GM12878 (cell line): ENCODE results near the gene KIF23. TPM values are rescaled to one million over a fixed set of nuclear protein-coding genes. Genes with fewer than 3 reads are reported as not detected.
"Not testable (repeated sequence)": the region's sequence is repeated elsewhere in the genome, so short reads cannot be mapped to it uniquely, and the experiment has no call there.

ENCODE experiments used
- ATAC-seq: fragments of 200-7000 bp; cut with Tn5 transposase; 3 replicates; pipeline ENCODE4 v1.9.1; 2020; ENCODE audit warnings: mild to moderate bottlenecking, moderate library complexity
- BruUV-seq: library from RNA; stranded (reverse); fragments of 400-500 nt; replicated peaks from 2 replicates; lab custom pipeline; 2021; lab: Mats Ljungman, UMichigan
- CTCF ChIA-PET: fragments of 300-600 bp; sonication (Branson Sonifier 250); formaldehyde crosslinking; extraction: SDS; loops from one replicate; lab custom pipeline; 2021; ENCODE audit warnings: inconsistent platforms; lab: Yijun Ruan, JAX
- POLR2A ChIA-PET: fragments of 350-600 bp; formaldehyde crosslinking; extraction: SDS; loops from one replicate; lab custom pipeline; 2021; ENCODE audit warnings: inconsistent platforms; lab: Charles Lee
- RAD21 ChIA-PET: fragments of 300-600 bp; sonication (Branson Sonifier 250); formaldehyde crosslinking; loops from one replicate; lab custom pipeline; 2023; ENCODE audit warnings: antibody characterized with exemption; ENCODE audit not compliant: unreplicated experiment; lab: Charles Lee
- SMC1A ChIA-PET: fragments of 300-600 bp; sonication (Branson Sonifier 250); formaldehyde crosslinking; loops from one replicate; lab custom pipeline; 2023; ENCODE audit not compliant: unreplicated experiment, uncharacterized antibody; lab: Charles Lee
- DNase-seq: peaks from one replicate; pipeline ENCODE4 v3.0.0-alpha.2; 2011; ENCODE audit warnings: low read depth, low spot score
- FAIRE-seq: peaks from 3 replicates; lab custom pipeline; 2011; peaks lifted over from hg19 to GRCh38; lab: Jason Lieb, UNC
- H2AFZ ChIP-seq: 2 replicates; pipeline ENCODE4 v1.6.0; 2011; ENCODE audit warnings: low read depth, low read length, control low read depth; ENCODE audit not compliant: control insufficient read depth
- H3K27ac ChIP-seq: 2 replicates; pipeline ENCODE4 v1.5.1; 2011; ENCODE audit warnings: control low read depth; ENCODE audit not compliant: control insufficient read depth, insufficient read depth
- H3K27me3 ChIP-seq, 2 experiments: replicated peaks in 1 of 2; 2 replicates each; pipeline versions ENCODE4 v1.6.0 to v1.6.1; 2011; ENCODE audit warnings: low read length in 1 of 2; ENCODE audit not compliant: control insufficient read depth in 2 of 2, insufficient read depth in 2 of 2
- H3K36me3 ChIP-seq, 2 experiments: 2 replicates each; pipeline ENCODE4 v1.5.1; 2011; ENCODE audit warnings: low read length in 1 of 2; ENCODE audit not compliant: control insufficient read depth in 2 of 2, insufficient read depth in 2 of 2
- H3K4me1 ChIP-seq: 2 replicates; pipeline ENCODE4 v1.6.1; 2011; ENCODE audit warnings: mild to moderate bottlenecking, low read length, moderate library complexity, mixed read lengths; ENCODE audit not compliant: control insufficient read depth, insufficient read depth
- H3K4me2 ChIP-seq: 2 replicates; pipeline ENCODE4 v1.6.0; 2011; ENCODE audit warnings: control low read depth; ENCODE audit not compliant: control insufficient read depth, insufficient read depth
- H3K4me3 ChIP-seq: fragments of 200-600 bp; sonication (generic); 2 replicates; pipeline ENCODE4 v1.5.1; 2016
- H3K79me2 ChIP-seq: 2 replicates; pipeline ENCODE4 v1.6.0; 2011; ENCODE audit warnings: low read length; ENCODE audit not compliant: control insufficient read depth, insufficient read depth
- H3K9ac ChIP-seq: 2 replicates; pipeline ENCODE4 v1.8.0; 2011; ENCODE audit warnings: low read length, control low read depth, mixed read lengths; ENCODE audit not compliant: control insufficient read depth, insufficient read depth
- H3K9me3 ChIP-seq: replicated peaks from 3 replicates; pipeline ENCODE4 v1.5.1; 2011; ENCODE audit warnings: mild to moderate bottlenecking, low read length; ENCODE audit not compliant: control insufficient read depth, insufficient read depth
- H4K20me1 ChIP-seq: 2 replicates; pipeline ENCODE4 v1.6.0; 2011; ENCODE audit not compliant: control insufficient read depth, insufficient read depth
- BCL3 ChIP-seq: IDR thresholded peaks from 2 replicates; pipeline ENCODE4 v1.6.1; 2011; ENCODE audit warnings: borderline replicate concordance, low read depth, mild to moderate bottlenecking, moderate library complexity, low read length; ENCODE audit not compliant: insufficient read depth, poor library complexity, severe bottlenecking
- JUND ChIP-seq: IDR thresholded peaks from 2 replicates; pipeline ENCODE4 v1.6.1; 2012; ENCODE audit warnings: low read depth, mild to moderate bottlenecking, low read length, improper control_type of control experiment, moderate library complexity
- PRDM15 ChIP-seq: fragments of 450-650 bp; formaldehyde crosslinking; IDR thresholded peaks from 2 replicates; pipeline ENCODE4 v1.4.0; 2020; ENCODE audit warnings: mild to moderate bottlenecking, moderate library complexity
- RUNX3 ChIP-seq: IDR thresholded peaks from 2 replicates; pipeline ENCODE4 v1.6.1; 2012; ENCODE audit warnings: low read length, inconsistent platforms
- SIN3A ChIP-seq: IDR thresholded peaks from 2 replicates; pipeline ENCODE4 v1.6.1; 2012; ENCODE audit warnings: low read depth, low read length, improper control_type of control experiment
- SMARCA5 ChIP-seq: fragments of 450-650 bp; IDR thresholded peaks from 2 replicates; pipeline ENCODE4 v1.6.1; 2017; ENCODE audit warnings: mild to moderate bottlenecking
- SUPT20H ChIP-seq: IDR thresholded peaks from 2 replicates; pipeline ENCODE4 v1.6.1; 2011; ENCODE audit warnings: low read depth, mild to moderate bottlenecking, low read length, moderate library complexity, borderline replicate concordance; ENCODE audit not compliant: control insufficient read depth
- ZSCAN29 ChIP-seq: fragments of 450-650 bp; IDR thresholded peaks from 2 replicates; pipeline ENCODE4 v1.6.1; 2017; ENCODE audit warnings: mild to moderate bottlenecking, moderate library complexity
- WGBS: methylation state at CpG from one replicate; pipeline ENCODE4 v1.1.6; 2016; ENCODE audit warnings: low lambda C conversion rate; ENCODE audit not compliant: insufficient replicate concordance, insufficient coverage; ENCODE audit errors: missing lambda C conversion rate; 5-methylcytosine and 5-hydroxymethylcytosine counted together
- in situ Hi-C: fragments of 300-500 bp; cut with MboI; formaldehyde crosslinking; loops from 9 replicates; pipeline ENCODE4 v1.14.3; 2018; ENCODE audit warnings: mixed read lengths
- intact Hi-C: fragments of 100-400 bp; cut with micrococcal nuclease; formaldehyde crosslinking; loops from one replicate; pipeline ENCODE4 v1.14.2; 2022; ENCODE audit not compliant: unreplicated experiment
- polyA plus RNA-seq, 11 experiments: library from polyadenylated mRNA; depleted of rRNA in 4 of 11; unstranded in 6 of 11; stranded (reverse) in 5 of 11; fragments of >200 nt; fragmentation: Nextera tagmentation in 4 of 11; fragmentation: Illumina TruSeq in 1 of 11; extraction: Ambion mirVana in 4 of 11; extraction: Trizol in 1 of 11; gene quantifications; 1 replicate in 1 of 11; 2 replicates in 10 of 11; pipeline versions ENCODE4 v1.2.1 to v1.2.3, GENCODE V29; 2011 to 2016; ENCODE audit warnings: inconsistent platforms in 2 of 11, missing spikeins in 2 of 11, low read depth in 1 of 11
- total RNA-seq, 4 experiments: library from RNA; depleted of rRNA in 3 of 4; stranded (reverse); fragments of >200 nt in 3 of 4; fragmentation: Illumina TruSeq in 1 of 4; extraction: Trizol in 1 of 4; gene quantifications; 2 replicates each; pipeline versions ENCODE4 v1.2.1 to v1.2.3, GENCODE V29; 2013 to 2021

The KIF23 gene
- total and polyA plus RNA-seq, 10 of the 15 experiments (the other 5 are each of a cell fraction or from before 2014, with no cell fraction given), result 28.0 to 62.5 (median 46.6) TPM

- SMC1A ChIA-PET, FAIRE-seq, BruUV-seq, H3K4me1 ChIP-seq, H3K4me2 ChIP-seq, H3K27me3 ChIP-seq, H3K9ac ChIP-seq, H3K4me3 ChIP-seq, RAD21 ChIA-PET, POLR2A ChIA-PET, H2AFZ ChIP-seq, ATAC-seq, H3K79me2 ChIP-seq, DNase-seq, intact Hi-C loops, H4K20me1 ChIP-seq, H3K36me3 ChIP-seq, H3K9me3 ChIP-seq, H3K27ac ChIP-seq, in situ Hi-C loops: not testable (repeated sequence)
- 56% methylated on average over 13 of the region's 18 CpGs for WGBS
- CTCF ChIA-PET, result interaction anchor here (1.4 kb wide), 1 partner anchor 10 kb away, joined by 4 read pairs; no protein-coding TSS in a partner anchor
Observed at GRCh38 chr15:69384066-69384465, 30.1 kb upstream of the KIF23 start.

- Histone ChIP-seq H3K27ac (no peak overlapping the region), H3K4me2 (no peak overlapping the region), H3K9ac (no peak overlapping the region), H3K79me2 (no peaks in the 10 kb centered on the region), H3K27me3 (peaks cover 0 to 3% of the 10 kb centered on the region in 2 experiments; a peak in 1 of 4 replicates), H3K36me3 (no peaks in the 10 kb centered on the region), H3K4me1 (no peaks in the 10 kb centered on the region), H3K4me3 (no peak overlapping the region), H3K9me3 (no peaks in the 10 kb centered on the region), H4K20me1 (no peaks in the 10 kb centered on the region), H2AFZ (no peak overlapping the region)
- no peak for DNase-seq
- FAIRE-seq, result no peak
- ChIA-PET RAD21 (no interaction called here), SMC1A (no interaction called here), CTCF (interaction anchor here (0.6 to 1.4 kb wide), 2 partner anchors 9 to 1275 kb away, joined by 3 to 4 read pairs; no protein-coding TSS in a partner anchor), POLR2A (no interaction called here)
- no TSS peak for BruUV-seq
- intact Hi-C loops, result no loop called here
- in situ Hi-C loops, result loop anchor here (5.0 kb wide), 1 partner anchor 323 kb away; no protein-coding TSS in a partner anchor
- no peak for ATAC-seq
- 54% methylated on average over 12 of the region's 12 CpGs for WGBS
- no peak for TF ChIP-seq ZSCAN29
- TF ChIP-seq PRDM15 (CRISPR knock-in tag), result no peak
- TF ChIP-seq SUPT20H, result no peak
- TF ChIP-seq SIN3A, result no peak
- TF ChIP-seq RUNX3, result no peak
- TF ChIP-seq SMARCA5, result no peak
- no peak for TF ChIP-seq JUND
- no peak for TF ChIP-seq BCL3
Observed at GRCh38 chr15:69384626-69385598, 29.2 kb upstream of the KIF23 start.
